NCI-H2081 (cell line): ENCODE measurements around the gene TSHB.
"Not testable (repeated sequence)": the region's sequence is repeated elsewhere in the genome, so short reads cannot be mapped to it uniquely, and the experiment has no call there.

Experiments used
- DNase-seq, 2 experiments: peaks; one replicate each; lab custom pipeline; 2025; lab: John Stamatoyannopoulos, UW

The TSHB gene

DNA sequence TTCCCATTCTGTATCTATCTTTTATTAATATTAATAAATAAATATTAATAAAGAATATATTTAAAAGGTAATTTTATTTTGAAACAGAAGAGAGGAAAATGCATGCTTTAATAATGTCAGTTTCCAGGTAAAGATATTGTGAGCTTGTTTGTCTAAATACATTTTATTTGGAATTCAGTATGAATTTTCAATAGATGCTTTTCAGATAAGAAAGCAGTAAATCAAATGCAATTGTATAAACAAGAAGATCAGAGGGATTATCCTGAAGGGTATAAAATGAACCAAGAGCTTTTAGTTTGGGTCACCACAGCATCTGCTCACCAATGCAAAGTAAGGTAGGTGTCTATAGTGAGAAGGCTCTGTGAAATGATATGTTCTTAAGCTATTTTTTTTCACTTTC, at the start of gene TSHB:
TSHB (plus strand) TSS at position 301 of the 400 bp plus-strand sequence. CDS start 3,537 bp downstream, outside the sequence.
- DNase-seq: no peak

DNA sequence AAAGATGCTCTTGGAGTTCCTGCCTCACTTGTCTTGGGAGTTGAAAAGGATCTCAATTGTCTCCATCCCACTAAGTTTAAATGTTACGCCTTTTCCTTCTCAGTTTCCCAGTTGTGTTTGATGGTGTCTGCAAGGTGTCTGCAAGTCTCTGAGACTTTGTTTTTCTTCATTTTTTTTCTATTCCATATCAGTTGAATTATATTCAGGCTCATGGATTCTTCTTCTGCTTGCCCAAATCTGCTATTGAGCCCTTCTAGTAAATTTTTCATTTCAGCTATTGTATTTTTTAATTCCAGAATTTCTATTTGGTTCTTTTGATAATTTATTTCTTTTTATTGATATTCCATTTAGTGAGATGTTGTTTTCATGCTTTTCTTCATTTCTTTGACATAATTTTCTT, 47.4 kb upstream of the TSHB start:
- DNase-seq: no peak

DNA sequence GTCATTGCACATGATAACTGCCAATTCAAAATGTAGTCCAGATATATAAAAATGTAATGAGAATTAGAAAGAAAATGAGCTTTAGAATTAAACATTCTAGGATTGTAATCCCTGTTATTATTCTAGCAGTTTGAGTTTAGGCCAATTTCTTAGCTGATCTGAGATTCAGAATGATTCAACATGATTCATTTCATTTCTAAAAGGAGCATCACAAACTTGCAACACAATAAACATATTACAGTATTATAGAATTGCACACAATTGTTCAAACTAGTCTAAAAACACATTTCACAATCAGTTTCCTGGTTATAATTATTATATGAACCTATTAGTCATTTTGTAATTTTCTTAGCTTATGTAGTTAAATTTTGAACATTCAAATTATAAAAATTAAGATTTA, 43.3 kb upstream of the TSHB start:
- no peak for DNase-seq

DNA sequence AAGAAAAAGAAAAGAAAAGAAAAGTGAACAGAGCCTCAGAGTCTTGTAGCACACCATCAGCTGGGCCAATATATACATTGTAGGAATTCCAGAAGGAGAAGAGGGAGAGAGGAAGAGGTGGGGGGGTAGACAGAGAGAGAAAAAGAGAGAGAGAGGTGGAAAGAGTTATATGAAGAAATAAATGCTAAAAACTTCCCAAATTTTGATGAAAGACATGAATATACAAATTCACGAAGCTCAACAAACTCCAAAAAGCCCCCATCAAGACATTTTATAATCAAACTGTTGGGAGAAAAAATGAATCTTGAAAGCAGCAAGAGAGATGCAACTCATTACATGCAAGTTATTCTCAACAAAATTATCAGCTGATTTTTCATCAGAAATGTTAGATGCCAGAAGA, 41.5 kb upstream of the TSHB start:
- no peak for DNase-seq

DNA sequence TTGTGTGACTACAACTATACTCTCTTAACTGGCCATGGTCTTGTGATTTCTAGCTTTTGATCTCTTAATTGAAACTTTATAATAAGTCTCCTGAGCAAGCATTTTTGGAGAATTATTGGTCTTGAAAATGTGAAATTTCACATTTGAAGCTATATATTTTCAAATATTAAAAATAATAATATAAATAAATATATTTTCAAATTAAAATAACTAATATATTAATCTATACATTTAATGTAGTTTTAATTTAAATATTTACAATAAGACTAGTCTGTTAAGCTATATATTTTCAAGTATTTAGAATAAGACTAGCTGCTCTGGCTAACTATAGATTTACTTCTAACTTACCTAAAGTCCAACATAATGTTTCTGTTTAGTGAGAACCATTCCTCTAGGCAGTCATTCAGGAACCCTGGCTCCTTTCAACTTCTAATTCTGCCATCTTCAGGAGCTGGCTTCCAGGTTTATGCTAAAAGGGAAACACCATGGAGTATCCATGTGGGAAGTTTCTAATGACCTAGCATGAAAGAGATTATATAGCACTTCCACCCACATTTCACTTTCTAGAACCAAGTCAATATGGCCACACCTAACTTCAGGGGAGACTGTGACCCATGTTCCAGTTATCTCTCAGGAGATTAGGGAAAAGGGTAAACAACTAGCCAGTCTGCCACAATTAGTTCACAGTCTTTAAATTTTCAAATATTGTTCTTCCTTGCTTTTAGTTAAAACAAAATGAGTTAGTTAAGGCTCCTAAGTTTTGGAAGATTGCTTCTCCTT, 31.9 kb upstream of the TSHB start:
- no peak for DNase-seq

DNA sequence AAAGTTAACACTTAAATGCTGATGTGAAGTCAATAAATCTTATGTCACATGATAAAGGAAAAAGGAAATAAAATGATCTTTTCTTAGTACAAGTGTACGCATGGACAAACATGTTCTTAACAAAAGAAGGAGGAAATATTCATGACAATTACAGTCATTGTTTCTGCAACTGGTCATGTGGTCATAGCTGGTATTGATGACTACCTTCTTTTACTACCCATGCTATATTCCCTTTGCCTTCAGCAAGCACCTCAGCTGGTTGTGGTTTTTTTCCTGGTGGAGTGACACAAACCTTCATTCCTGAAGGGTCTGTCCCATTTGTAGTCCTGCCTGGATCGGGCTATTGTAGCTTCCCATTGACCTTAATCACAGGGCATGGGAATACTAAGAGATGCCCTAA, 23.4 kb upstream of the TSHB start:
- DNase-seq: no peak

DNA sequence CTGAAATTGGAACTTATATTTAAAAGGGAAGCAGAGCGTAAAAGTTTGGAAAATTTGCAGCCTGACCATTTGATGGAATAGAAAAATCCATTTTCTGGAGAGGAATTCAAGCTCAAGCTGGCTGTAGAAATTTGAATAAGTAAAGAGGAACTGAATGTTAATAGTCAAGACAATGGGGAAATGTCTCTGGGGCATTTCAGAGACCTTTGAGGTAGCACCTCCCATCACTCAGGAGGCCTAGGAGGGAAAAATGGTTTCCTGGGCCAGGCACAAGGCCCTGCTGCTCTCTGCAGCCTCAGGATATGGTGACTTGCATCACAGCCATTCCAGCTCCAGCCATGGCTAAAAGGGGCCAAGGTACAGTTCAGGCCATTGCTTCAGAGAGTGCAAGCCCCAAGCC, 17.6 kb upstream of the TSHB start:
- no peak for DNase-seq

DNA sequence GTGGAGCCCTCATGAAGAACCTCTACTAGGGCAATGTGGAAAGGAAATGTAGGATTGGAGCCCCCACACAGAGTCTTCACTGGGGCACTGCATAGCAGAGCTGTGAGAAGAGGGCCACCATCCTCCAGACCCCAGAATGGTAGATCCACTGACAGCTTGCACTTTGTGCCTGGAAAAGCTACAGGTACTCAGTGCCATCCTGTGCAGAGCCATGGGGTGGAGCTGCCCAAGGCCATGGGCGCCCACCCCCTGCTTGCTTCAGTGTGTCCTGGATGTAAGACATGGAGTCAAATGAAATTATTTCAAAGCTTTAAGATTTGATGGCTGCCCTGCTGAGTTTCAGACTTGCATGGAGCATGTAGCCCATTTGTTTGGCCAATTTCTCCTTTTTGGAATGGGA, 17.2 kb upstream of the TSHB start:
- no peak for DNase-seq

DNA sequence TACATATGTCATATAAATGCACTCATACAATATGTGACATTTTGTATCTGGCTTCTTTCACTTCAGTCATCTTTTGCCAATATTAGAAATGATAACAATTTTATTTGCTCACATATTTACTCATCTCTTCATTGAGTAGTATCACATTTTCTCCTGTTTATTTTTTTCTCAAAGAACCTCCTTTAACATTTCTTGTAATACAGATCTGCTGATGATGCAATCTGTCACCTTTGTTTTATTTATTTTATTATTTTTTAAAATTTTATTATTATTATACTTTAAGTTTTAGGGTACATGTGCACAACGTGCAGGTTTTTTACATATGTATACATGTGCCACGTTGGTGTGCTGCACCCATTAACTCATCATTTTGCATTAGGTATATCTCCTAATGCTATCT, 15.8 kb upstream of the TSHB start:
- DNase-seq: no peak

DNA sequence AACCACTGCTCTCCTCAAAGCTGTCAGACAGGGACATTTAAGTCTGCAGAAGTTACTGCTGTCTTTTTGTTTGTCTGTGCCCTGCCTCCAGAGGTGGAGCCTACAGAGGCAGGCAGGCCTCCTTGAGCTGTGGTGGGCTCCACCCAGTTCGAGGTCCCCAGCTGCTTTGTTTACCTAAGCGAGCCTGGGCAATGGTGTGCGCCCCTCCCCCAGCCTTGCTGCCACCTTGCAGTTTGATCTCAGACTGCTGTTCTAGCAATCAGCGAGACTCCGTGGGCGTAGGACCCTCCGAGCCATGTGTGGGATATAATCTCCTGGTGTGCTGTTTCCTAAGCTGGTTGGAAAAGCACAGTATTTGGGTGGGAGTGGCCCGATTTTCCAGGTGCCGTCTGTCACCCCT, 10.1 kb upstream of the TSHB start:
- not testable (repeated sequence) for DNase-seq

DNA sequence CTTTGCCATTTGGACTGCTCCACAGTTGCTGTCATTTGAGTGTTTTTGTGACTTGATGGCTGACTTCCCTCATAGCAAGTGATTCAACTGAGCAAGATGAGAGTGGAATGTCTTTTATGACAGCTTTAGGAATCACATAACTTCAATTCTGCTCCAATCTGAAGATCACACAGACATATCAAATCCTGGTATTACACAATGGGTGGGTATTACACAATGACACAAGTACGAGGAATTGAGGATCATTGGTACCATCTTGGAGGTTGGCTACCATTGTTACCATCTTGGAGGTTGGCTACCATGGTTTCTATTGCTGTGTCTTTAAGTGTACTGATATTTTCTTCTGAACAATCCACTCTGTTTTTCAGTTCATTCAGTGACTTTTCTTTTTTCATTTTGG, 8.5 kb upstream of the TSHB start:
- no peak for DNase-seq

DNA sequence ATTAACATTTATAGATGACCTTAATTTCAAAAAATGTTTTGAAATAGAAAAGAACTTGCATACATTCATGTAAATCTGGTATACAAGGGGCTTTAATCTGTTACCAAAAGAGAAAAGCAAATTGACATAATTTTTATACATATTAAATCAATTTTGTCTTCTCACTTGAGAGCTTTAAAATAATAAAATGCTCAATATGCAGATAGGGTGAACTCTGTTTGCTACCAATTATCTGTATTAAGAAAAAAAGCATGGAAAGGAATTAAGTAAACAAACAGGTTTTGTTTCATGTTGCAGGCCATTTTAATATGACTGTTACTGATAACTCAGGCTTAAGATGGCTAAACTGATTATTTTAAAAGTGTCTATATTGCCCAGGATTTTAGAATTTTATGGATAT, 6.0 kb upstream of the TSHB start:
- DNase-seq: no peak

DNA sequence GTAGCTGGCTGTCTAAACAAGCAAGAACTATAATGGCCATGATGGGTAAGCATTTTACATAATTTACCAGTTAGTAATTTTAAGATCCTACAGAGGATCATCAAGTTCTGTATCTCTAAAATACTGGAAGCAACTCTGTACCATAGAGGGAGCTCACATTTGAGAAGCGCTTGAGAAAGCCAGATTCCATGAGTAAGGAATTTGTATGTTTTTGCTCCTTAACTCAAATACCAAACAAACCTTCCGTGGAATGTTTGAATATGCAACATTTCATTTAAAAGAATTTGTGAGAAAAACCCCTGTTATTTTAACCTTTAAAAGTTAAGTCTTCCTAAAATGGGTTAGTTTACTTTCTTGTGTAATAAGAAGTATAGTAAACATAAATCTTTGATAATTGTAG, 2.0 kb downstream of the TSHB start:
- no peak for DNase-seq

DNA sequence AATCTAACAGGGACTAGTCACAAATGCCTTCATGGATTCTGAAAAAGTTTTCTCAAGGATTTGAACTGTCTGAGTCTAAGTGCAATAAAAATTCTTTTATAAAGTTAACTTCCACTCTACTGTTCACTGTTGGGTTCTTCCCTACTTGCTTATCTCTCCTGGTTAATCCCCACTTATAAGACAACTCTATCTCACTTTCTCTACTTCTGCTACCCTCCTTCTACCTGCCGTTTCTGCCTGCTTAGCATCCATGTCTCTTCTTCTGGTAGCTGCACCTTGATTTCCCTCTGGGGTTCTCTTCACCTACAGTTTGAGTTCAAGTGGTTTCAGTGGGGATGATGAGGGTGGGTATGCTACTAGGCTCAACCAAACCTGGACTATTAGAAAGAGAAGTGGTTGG, 6.0 kb downstream of the TSHB start:
- DNase-seq: no peak

DNA sequence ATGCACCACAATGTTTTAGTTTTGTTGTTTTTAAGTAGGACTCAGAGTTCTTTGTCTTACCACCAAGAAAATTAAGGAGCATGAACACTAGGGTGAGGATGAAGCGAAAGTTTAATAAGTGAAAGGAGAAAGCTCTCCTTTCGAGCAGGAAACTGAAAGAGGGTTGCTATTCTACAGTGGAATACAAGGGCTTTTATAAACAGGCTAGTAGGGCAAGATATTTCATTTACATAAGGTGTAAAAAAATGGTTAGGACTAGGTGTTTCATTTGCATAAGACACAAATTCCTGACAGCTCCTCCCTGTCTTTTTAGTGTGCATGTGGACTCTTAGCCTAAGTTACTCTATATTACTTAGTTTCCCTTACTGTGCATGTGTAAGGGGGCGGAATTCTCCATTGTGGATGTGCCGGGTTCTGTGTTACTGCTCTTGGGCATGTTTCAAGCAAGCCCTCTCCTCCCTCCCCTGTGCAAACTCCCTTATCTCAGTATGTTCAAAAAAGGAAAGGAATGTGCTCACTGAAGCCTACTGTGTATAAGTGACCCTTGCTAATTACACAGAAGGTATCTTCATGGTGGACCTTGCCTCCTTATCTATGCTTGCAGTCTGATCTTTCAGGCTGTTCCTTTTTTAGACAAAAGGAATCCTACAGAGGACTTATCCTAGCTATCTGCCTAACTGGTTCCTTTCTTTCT, 7.3 kb downstream of the TSHB start:
- DNase-seq: no peak

DNA sequence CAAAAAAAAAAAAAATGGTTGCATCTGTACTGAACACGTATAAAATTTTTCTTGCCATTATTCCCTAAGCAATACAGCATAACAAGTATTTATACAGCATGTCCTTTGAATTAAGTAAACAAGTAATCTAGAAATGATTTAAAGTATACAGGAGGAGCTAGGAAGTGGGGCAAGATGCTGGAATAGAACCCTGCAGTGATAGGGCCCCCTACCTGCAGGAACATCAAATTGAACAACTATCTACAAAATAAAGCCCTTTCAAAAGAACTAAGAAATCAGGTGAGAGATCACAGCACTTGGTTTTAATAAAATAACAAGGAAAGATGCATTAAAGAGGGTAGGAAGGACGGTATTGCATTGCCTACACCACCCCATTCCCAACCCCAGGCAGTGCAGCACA, 10.9 kb downstream of the TSHB start:
- no peak for DNase-seq

DNA sequence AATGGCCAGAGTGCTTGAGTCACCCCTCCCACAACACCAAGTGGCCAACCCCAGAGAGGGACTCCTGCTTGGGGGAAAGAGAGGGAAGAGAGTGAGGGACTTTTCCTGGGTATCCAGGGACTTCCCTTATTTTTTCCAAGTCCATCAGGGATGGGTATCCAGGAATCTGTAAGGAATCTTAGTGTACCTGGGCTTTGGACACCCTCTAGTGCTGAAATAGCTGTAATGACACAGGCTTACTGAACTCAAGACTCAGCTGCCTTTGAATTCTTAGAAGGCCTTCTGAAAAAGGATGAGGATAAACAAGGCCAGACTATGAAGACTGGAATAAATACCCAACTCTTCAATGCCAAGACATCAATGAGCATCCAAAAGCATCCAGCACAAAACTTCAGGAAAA, 12.0 kb downstream of the TSHB start:
- no peak for DNase-seq

DNA sequence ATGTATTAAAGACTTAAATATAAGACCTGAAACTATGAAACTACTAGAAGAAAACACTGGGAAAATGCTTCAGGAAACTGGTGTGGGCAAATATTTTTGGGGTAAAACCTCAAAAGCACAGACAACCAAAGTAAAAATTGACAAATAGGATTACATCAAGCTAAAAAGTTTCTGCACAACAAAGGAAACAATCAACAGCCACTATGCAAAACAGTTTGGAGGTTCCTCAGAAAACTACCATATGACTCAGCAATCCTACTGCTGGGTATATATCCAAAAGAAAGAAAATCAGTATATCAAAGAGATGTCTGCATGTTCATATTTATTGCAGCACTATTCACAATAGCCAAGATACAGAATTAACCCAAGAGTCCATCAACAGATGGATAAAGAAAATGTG, 17.1 kb downstream of the TSHB start:
- DNase-seq: no peak

DNA sequence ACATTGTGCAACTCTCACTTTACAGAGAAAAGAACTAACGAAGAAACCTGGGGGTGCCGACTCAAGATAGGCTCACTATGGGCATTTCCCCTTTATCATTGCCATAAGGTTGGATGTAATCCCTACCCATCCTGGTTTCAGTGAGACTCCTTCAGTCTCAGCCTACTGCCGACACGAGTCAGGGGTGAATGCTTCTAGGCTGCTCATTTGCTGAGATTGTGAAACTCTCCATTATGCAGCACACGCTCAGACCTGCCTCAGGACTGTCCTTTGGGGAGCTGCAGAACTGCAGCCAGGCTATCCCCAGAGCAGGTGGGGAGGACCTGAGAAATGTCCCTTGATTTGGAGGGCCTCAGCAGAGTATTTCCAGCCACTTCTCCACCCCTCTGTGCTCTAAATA, 22.2 kb downstream of the TSHB start:
- no peak for DNase-seq

DNA sequence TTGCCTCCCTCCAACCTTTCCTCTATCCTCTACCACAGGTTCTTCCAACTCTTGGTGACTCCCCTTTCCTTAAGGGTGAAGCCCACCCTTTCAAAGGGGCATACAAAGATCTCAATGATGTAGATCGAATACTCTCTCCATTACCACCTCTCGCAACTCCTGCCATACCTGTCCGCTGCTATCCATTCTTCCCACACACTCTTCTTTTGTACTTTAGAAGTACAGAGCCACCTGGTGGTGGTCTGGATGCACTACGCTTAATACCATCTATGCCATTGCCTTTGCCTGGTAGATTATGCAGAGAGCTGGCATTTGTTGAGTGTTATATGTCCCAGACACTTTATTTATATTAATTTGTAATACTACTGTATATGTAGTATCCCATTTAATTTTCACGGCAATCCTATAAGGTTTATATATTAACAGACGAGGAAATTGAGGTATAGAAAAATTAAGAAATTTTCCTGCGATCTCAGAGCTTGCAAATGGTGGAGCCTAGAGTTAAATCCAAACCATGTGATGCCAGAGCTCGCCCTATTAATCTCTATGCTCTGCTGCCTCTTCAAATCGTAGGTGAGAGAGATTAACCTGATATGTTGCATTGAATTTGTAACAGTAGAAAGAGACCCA, 22.9 kb downstream of the TSHB start:
- peak; percentile 38 to 64 for DNase-seq

DNA sequence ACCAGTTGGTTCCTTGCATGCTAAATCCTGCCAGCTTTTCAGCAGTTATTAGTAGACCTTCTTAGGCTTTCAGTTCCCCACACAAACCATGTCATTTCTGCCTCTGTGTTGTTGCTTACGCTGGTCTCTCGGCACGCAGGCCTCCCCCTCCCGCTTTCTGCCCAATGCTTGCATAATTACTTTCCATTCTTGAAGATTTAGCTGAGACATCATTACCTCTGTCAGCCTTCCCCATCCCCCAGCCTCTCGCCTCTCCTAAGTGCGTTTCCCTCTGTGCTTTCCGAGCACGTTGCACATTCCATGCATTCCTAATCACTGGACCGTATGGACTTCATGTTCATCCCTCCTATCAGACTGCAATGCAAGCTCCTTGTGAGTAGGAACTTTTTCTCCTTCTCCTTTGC, 26.8 kb downstream of the TSHB start:
- DNase-seq: no peak

DNA sequence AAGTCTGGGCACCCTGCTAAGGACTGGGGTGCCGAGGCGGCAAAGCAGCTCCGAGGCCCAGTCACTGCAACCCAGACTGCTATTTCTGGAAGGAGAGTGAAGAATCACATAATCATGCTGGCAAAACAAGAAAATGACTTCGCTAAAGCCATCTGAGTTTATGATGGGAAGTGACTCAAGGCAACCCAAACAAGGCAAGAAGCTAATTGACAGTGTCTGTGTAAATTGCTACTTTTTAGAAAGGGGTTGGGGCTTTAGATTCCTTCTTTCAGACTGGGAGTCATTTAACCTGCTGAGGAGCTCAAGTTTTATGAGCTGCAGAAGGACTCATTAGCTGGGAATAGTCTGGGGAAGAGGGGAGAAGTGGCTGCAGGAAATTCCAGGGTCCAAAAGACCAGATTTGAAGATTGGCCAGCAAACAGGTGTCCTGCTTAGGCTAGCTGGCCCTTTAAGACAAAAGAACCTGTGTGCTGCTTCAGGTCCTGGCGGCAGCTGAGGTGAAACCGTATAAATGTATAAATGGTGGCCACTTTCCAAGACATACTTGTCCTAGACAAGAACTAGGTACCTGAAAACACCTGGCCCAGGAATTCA, 28.1 kb downstream of the TSHB start:
- DNase-seq: no peak

DNA sequence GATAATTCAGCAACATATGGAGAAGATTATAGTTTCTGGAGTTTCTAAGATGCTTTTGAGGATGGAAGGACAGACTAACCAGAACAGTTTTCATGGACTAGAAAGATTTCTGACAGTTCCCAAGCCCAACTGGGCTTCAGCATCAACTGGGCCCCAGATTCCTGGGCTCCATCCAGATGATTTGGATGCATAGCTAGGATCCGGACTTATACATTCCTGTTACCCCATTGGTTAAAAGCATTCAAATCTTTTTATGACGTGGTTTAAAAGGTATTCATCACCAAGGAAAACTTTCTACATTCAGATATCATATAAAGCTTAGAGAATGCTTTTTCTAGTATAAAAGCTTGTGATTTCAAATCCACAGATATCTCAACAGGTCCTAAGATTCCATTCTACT, 29.7 kb downstream of the TSHB start:
- no peak for DNase-seq
